ENCODE measurements around the gene PCDHGB1.
"Not testable (repeated sequence)": the region's sequence is repeated elsewhere in the genome, so short reads cannot be mapped to it uniquely, and the experiment has no call there.

PCDHGB1 gene

GRCh38 chr5:141346017-141346416, 3.9 kb upstream of the PCDHGB1 start:
- not testable (repeated sequence) for DNase-seq (ENCODE audit: low read depth in 3 of 3)

- no peak for DNase-seq (ENCODE audit: low read depth in 3 of 3)
These were observed 1.7 kb downstream of the PCDHGB1 start for GRCh38 chr5:141351591-141351990.

GRCh38 chr5:141354900-141355469, 5.1 kb downstream of the PCDHGB1 start, which contains the start of gene PCDHGA4:
Gene PCDHGA4 (plus strand): TSS chr5:141355021. CDS start chr5:141355108, 87 bp downstream.
- DNase-seq (ENCODE audit: low read depth in 3 of 3) = no peak

- no peak for DNase-seq (ENCODE audit: low read depth in 3 of 3)
These were observed 5.7 kb downstream of the PCDHGB1 start for GRCh38 chr5:141355641-141356040.

GRCh38 chr5:141356133-141356532, 6.2 kb downstream of the PCDHGB1 start:
- DNase-seq (ENCODE audit: low read depth in 3 of 3) = no peak

- no peak for DNase-seq (ENCODE audit: low read depth in 3 of 3)
These were observed 7.1 kb downstream of the PCDHGB1 start for GRCh38 chr5:141356950-141357349.

- no peak for DNase-seq (ENCODE audit: low read depth in 3 of 3)
These were observed 10.0 kb downstream of the PCDHGB1 start, which contains the start of gene PCDHGB2 for GRCh38 chr5:141359790-141360426. Gene PCDHGB2 (plus strand): TSS chr5:141359994. CDS start chr5:141360136, 142 bp downstream.

- no peak for DNase-seq (ENCODE audit: low read depth in 3 of 3)
These were observed 10.8 kb downstream of the PCDHGB1 start for GRCh38 chr5:141360685-141361084.

GRCh38 chr5:141362719-141363118, 12.8 kb downstream of the PCDHGB1 start:
- DNase-seq (ENCODE audit: low read depth in 3 of 3) = no peak

- DNase-seq (ENCODE audit: low read depth in 3 of 3) = no peak
These were observed 14.2 kb downstream of the PCDHGB1 start, which contains the start of gene PCDHGA5 for GRCh38 chr5:141363952-141364660. Gene PCDHGA5 (plus strand): TSS chr5:141364162. CDS start chr5:141364331, 169 bp downstream.

GRCh38 chr5:141366016-141366896, 16.4 kb downstream of the PCDHGB1 start:
- DNase-seq (ENCODE audit: low read depth in 3 of 3) = no peak

GRCh38 chr5:141369994-141370848, 20.3 kb downstream of the PCDHGB1 start, which contains the start of gene PCDHGB3:
Gene PCDHGB3 (plus strand): TSS chr5:141370242. CDS start chr5:141370395, 153 bp downstream.
- no peak for DNase-seq (ENCODE audit: low read depth in 3 of 3)

- no peak for DNase-seq (ENCODE audit: low read depth in 3 of 3)
These were observed 21.9 kb downstream of the PCDHGB1 start for GRCh38 chr5:141371572-141372475.

GRCh38 chr5:141373673-141374317, 23.9 kb downstream of the PCDHGB1 start, which contains the start of gene PCDHGA6:
Gene PCDHGA6 (plus strand): TSS chr5:141373891. CDS start chr5:141374084, 193 bp downstream.
- no peak for DNase-seq (ENCODE audit: low read depth in 3 of 3)

- no peak for DNase-seq (ENCODE audit: low read depth in 3 of 3)
These were observed 24.7 kb downstream of the PCDHGB1 start for GRCh38 chr5:141374627-141375026.

GRCh38 chr5:141375444-141376155, 25.7 kb downstream of the PCDHGB1 start:
- not testable (repeated sequence) for DNase-seq (ENCODE audit: low read depth in 3 of 3)

GRCh38 chr5:141382469-141383294, 32.8 kb downstream of the PCDHGB1 start, which contains the start of gene PCDHGA7:
Gene PCDHGA7 (plus strand): TSS chr5:141382742. CDS start chr5:141382900, 158 bp downstream.
- no peak for DNase-seq (ENCODE audit: low read depth in 3 of 3)
